Activated gamma-delta T cell (primary cell): ENCODE results near the gene HAX1.
"Not testable (repeated sequence)": the region's sequence is repeated elsewhere in the genome, so short reads cannot be mapped to it uniquely, and the experiment has no call there.

ENCODE experiments used
- DNase-seq: peaks from one replicate; lab custom pipeline; 2025; lab: John Stamatoyannopoulos, UW
- total RNA-seq, 2 donors: gene quantifications; one replicate each; lab custom pipeline; 2026; lab: John Stamatoyannopoulos, UW

The HAX1 gene
- 84.2 to 86.1 reads per million in 2 donors for total RNA-seq

DNA sequence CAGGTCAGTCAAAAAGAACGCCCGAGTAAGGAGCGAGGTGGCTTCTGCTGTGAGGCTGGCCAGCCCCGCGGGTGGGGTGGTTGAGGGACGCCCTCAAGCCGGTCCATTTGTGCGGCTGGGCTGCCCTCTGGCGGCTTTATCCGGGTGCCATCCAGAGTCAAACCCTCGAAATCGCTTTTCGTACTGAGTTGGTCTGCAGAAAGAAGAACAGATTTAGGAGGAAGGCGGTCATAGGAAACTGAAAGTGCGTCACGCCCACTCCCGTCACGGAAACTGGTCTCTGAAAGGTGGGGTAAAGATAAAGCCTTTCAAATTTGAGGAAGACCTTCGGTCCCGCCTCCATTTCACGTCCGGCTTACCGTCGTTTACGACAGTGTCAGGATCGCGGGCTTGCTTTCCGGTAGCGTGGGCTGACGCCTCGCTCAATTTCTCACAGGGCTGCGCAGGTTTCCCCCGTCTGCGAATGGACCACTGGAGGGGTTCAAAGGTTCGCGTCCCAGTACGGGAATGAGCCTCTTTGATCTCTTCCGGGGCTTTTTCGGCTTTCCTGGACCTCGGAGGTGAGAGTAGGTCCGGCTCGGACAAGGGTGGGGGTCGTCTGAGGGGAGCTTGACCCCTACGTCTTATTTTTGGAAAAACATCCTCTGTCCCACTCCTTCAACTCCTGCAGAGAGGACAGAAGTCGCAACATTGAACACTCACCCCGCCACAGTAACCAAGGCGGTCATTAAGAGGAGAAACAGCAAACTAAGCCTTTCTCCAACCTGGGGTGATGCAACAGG, at the start of gene HAX1:
Gene HAX1, plus strand, starts transcription at position 413 of the 782 bp plus-strand sequence. Its CDS starts 95 bp downstream, at position 508.
- DNase-seq: peak; percentile 71

DNA sequence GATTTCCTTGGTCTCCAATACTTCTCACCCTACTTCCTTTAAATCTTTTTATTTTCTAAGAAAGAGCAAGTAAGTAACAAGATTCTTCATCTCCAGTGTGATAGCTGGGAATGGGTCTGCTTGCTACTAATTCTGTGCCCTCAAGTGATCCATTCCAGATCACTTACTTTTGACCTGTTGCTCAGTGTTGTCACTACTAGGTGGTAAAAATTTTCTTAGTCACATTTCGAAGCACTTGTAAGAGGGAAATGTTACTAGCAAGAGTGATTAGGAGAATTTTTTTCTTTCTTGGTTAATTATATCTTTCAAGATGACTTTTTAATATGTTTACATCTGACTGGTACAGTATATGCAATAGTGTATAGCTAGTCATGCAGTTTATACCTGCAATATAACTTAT, 49.5 kb upstream of the HAX1 start:
- no peak for DNase-seq

DNA sequence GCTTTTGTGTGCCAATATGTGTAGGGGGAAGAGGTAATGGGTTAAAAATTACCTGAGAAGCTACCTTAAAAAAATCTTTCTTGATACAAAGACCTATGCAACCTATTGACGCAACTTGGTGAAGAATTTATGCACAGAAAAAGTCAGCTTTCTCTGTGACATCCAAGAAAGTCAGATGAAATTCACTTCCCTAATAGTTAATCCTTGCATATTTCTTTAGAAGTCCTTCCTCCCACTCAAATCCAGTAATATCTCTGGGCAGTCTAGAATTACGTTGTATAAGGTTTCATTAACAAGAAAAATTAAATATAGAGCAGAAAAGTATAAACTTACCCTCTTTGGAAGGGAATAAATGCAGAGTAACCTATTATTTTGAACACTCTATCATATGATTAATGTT, 48.8 kb upstream of the HAX1 start:
- DNase-seq: no peak

DNA sequence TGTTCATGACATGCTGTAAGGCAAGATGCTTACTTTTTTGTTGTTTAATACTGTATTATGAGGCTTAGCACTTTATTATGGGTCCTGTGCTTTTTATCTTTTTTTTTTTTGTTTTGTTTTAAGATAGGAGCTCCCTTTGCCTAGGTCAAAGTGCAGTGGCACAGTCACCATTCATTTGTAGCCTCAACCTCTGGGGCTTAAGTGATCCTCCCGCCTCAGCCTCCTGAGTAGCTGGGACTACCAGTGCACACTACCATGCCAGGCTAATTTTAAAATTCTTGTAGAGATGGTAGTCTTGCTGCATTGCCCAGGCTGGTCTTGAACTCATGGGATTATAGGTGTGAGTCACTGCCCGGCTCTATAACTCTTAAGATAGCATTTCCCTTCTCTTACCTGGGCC, 47.1 kb upstream of the HAX1 start:
- DNase-seq: no peak

DNA sequence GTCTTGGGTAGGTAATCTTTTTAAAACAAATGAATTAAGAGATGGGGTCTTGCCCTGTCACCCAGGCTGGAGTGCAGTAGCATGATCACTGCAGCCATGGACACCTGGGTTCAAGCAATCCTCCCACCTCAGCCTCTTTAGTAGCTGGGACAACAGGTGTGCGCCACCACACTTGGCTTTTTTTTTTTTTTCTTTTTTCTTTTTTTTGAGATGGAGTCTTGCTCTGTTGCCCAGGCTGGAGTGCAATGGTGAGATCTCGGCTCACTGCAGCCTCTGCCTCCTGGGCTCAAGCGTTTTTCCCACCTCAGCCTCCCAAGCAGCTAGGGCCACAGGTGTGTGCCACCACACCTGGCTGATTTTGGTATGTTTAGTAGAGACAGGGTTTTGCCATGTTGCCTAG, 41.3 kb upstream of the HAX1 start:
- DNase-seq: not testable (repeated sequence)

DNA sequence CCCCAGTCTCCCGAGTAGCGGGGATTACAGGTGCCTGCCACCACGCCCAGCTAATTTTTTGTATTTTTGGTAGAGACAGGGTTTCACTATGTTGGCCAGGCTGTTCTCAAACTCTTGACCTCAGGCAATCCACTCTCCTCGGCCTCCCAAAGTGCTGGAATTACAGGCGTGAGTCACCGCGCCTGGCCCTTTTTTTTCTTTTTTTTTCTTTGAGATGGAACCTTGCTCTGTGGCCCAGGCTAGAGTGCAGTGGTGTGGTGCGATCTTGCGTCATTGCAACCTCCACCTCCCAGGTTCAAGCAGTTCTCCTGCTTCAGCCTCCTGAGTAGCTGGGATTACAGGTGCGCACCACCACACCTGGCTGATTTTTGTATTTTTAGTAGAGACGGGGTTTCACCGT, 39.3 kb upstream of the HAX1 start:
- DNase-seq: not testable (repeated sequence)

DNA sequence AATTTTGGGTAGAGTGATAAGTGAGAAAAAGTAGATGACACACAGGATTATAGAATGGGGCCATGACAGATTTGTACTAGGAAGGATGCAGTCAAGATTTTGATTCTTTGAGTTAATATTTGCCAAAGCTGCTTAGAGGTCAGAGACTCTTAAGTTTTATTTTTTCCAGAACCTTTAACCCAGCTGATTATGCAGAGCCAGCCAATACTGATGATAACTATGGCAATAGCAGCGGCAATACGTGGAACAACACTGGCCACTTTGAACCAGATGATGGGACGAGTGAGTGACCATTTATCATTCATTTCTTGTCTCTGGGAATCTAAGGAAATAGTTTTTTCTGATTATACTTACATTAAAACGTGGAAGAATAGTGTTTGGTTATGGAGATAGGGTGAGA, 35.6 kb upstream of the HAX1 start:
- no peak for DNase-seq

DNA sequence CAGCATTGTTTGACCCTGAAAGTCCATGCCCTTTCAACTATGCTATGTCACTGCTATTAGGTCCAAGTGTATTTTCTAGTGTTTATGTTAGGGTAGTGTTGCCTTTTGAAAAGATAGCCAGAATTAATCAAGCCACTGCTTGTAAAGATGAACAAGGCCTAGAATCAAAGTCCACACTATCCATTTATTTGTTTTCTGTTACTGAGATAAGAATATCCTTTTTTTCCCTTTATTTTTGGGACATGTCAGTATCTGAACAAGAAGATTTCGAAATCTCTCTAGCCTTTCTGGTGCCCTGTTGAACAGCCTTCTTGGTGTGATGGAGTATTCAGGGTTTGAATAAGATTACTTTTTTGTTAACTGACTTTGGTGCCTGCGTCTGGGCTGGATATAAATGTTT, 35.0 kb upstream of the HAX1 start:
- no peak for DNase-seq

DNA sequence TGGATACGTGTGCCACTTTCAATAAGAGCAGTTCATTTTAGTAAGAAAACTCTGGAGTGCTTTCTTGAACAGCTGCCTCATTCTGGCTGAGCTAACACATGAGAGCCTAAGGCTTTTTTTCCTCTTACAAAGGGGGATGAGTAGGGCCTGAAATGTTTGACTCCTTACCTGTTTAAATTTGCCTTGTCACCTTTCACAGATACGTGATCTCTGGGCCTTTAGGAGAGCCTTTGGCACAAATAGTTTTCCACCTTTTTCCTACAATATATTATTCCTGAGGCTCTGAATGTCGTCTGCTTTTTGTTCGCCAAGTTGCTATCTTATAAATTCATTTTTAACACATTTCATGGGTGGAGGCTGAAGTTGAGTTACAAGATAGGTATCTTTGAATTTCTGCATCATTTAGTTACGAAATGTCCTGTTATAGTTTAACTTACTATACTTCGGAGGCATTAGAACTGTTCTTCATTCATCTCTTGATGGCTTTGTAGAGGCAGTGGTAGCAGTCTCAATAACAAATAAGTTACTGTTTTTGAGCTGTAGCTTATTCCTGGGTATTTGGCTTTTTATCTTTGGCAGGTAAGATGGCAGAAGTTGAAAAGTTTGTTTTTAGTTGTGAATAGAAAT, 34.4 kb upstream of the HAX1 start:
- no peak for DNase-seq

DNA sequence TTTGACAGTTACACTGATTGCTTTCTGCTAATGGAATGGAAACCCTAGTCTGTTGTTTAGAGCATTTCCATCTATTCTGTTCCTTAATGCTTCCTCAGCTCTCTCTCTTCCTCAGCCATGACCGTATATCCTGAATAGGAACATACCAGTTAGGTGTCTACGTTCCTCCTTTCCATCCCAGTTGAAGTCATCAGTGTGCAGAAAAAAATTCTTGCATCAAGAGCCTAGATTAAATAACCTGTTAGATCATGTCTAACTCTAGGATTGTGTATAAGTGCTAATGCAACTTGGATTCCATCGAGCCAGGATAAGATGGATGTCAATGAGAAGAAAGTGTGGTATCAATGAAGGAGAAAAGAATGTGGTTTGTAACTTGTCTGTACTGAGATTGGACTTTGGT, 32.9 kb upstream of the HAX1 start:
- DNase-seq: no peak

DNA sequence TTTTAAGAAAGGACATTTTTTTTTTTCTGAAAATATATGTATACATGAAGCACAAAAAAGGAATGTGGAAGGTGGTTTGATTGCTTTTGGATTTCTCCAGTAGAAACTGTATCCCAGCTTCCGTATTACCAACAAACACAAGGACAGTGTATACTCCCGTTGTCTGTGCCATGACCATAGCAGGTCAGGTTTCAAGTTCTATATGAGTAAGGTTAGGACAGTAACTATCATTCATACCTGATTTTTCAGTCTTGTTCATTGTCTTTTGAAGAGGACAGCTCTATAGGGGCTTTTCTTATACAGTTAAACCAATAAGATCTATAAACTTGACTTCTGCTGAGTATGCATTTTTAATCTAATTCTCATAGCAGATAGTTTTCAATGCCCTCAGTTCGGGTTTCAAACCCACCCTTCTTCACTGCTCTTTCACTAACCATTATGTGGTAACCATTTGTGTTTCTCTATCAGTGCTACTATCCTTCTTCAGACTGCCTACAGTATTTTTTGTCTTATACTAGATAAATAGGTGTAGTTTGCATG, 32.1 kb upstream of the HAX1 start:
- DNase-seq: no peak

DNA sequence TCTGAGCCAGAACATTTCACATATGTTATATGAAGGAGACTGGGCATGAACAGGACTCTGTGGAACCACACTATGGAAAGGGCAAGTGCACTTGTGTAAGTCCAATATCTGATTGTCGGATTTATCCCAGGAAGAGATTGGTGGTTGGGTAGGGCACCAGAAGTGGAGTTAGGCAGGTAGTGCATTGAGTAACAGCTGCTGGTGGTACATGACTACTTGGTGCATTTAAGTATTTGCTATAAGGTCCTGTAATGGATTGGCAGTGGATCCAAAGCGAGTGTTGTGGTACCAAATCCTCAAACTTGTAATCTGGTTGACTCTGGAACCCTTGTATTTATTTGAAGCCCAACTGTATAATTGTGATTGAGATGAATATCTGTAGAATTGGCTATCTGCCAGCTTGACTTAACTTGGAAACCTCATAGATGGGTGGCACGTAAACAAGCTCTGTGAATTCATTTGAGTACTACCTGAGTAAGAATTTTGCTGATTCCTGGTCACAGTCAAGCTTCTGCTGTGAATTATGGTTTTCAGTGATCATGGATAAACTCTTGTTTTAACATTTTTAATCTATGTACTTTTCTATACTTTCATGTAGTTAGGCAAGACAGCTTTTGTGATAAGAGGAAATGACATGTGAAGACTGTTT, 30.6 kb upstream of the HAX1 start:
- no peak for DNase-seq

DNA sequence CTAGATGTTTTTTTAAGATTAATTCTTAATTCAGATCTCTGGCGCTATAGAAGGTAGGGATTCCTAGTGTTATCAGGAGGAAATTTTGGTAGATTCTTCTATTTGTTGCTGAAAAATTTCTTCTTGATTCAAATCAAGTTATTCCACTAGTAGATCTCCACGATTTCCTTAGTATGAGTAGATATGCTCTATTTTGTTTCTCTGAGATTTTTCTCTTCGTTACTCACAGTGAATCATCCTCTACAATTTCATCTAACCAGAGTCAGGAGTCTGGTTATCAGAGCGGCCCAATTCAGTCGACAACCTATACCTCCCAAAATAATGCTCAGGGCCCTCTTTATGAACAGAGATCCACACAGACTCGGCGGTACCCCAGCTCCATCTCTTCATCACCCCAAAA, 18.8 kb upstream of the HAX1 start:
- no peak for DNase-seq

DNA sequence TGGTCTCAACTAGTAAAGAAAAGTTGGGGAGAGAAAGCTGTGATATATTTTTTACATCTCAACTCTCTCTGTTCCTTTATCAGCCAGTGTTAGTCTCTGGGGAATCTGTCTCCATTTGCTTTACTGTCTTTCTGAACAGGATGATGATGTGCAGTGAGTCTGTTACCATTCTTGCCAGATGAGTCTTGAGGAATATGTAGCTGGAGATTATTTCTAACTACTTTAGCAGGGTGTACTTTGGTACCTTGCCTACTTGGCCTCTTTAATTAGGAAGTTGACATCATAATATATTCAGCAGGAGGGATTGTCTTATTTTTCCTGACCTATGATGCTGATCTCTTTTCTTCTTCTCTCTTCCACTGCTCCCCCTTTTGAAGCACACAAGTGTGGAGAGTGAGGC, 15.7 kb upstream of the HAX1 start:
- DNase-seq: no peak

DNA sequence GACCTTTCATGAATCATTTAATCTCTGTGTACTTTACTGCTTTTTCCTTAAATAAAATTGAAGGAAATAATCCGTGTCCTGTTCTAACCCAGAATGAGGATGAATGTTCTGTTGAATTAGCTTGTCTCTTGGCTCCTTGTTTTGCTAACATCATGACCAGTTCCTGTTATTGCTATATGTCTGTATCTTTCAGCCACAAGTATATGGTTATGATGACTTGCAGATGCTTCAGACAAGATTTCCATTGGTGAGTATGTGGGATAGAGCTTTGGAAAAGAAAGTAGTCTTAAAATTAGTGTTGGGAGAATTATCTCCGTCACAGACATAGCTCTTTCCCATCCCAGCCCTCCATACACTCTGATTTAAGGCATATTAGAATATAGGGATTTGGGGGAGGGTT, 13.6 kb upstream of the HAX1 start:
- DNase-seq: no peak

DNA sequence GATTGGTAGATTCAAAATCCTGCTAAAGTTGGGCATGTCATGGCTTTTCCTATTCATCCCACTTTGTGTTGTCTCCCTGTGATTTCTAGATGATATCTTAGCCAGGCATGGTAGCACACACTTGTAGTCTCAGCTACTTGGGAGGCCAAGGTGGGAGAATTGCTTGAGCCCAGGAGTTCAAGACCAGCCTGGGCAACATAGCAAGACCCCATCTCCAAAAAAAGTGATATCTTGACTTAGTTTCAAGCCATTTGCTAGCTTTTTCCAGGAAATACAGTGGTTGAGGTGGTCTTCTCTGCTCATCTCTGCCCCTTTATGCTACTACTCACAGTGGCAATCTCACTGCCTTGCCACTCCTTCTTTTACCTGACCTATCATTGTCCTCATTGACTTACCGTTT, 12.3 kb upstream of the HAX1 start:
- no peak for DNase-seq

DNA sequence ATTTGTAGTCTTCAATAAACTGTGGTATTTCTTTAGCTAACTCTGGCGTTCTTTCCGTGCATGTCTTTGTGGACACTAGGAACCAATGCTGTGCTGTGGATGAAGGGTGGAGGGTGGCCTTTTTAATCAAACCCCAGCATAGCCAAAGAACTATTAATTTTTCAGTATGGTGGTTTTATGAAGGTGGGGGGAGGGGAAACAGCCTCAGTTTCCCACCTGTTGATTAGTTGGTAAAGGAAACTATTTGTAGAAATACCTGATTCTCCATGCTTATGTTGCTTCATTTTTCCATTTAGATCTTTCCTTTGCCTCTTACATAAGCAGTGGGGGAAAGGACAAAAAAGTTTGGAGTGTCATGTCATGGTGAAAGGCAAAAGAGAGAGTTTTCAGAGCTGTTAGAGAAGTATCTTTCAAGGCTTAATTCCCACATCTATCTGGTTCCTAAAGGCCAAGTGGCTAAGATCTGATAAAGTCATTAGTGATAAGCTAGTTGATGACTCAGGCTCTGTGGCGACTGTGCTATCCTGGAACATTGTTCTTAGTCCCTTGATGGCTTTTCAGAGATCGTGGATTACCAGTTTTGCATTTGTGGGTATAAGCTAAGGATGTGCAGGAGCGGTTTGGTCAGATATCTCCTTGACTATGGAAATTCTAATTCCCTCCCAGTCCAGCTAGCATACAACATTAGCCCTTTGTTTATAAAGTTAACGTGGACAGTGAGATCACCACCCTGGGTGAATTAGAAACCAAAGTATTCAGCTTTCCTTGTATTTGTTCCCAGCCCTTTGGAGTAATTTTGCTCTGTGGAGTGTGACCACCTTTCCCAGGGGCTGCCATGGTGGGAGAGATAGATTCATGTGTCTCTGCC, 8.7 kb upstream of the HAX1 start:
- DNase-seq: no peak

DNA sequence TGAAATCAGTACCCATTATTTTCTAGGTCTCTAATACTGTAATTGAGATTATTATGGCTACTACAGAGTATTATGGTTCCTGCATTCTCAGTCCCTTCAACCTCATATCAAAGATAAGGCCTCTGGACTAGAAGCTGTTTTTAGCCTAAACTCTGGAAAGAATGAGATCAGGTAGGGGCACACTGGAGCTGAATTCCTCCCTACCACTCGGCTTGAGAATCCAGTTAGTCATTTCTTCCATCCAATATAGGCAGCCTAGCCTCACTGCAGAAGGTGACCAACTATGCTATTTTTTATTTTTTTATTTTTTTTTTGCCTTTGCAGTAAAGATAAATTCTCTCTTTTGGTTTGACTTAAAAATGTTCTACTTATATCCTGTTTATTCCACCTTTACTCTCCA, 8.0 kb upstream of the HAX1 start:
- no peak for DNase-seq

DNA sequence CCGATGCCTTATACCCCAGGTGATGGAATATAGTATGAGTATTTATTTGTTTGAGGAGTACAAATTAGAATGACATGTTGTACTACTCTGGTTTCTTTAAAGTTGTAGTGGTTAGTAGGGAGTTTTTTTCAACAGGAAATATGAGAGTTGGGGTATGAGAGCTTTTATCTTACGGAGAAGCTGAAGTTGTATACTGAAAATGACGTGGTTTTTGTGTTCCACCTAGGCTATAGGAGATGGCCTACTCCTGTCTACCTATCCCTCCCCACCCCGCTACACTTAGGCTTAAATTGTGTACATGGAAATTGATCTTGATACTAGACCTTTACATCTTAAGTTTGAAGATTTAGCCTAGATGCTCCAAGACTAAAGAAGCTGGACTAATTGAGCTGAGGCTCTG, 6.8 kb upstream of the HAX1 start:
- no peak for DNase-seq

DNA sequence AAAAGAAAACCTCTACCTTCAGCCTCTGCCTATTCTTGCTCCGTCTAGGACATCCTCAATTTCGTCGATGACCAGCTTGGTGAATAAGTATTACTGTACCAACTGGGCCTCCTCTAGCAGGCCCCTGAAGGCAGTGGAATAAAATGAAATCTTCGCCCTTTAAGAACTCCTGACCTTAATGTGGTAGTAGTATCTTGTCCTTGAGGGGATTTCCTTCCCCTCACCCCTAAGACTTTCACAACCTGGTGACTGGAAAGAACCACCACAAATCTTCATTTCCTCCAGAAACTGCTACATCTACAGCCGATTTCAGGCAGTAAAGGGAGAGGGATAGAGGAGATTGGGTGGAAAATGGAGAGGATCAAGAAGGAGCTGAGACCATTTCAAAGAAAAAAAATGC, 1.6 kb upstream of the HAX1 start:
- no peak for DNase-seq

DNA sequence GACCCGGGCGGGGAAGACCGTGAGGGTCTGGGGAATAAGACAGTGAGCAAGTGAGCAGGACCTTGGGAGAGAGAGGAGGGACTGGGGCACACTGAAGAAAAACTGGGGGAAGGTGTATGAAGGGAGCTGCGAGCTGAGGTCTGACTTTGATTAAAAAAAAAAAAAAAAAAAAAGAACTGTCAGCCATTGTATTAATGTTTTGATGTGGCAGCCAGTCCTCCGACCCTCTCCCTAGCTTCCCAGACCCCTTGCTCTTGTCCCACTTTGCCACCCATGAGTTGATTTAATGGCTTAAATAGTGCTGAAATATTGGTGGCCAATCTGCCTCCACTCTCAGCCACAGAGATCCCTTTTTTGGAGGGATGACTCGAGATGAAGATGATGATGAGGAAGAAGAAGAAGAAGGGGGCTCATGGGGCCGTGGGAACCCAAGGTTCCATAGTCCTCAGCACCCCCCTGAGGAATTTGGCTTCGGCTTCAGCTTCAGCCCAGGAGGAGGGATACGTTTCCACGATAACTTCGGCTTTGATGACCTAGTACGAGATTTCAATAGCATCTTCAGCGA, 652 bp downstream of the HAX1 start:
- no peak for DNase-seq

DNA sequence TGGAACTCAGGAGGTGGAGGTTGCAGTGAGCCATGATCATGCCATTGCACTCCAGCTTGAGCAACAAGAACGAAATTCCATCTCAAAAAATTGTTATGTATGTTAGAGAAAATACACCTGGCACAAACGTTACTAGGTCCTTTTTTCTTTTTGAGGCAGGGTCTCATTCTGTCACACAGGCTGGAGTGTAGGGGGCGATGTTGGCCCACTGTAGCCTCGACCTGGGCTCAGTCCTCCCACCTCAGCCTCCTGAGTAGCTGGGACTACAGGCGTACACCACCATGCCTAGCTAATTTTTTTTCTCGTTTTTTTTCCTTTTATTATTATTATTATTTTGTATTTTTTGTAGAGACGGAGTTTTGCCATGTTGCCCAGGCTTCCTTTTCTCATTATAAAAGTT, 4.4 kb downstream of the HAX1 start:
- DNase-seq: no peak
